Panc1 (cell line): ENCODE results near the gene DNAI2.

ENCODE experiments used
- POLR2AphosphoS5 ChIP-seq: IDR thresholded peaks from 2 replicates; pipeline ENCODE4 v1.6.1; 2012; ENCODE audit warnings: mild to moderate bottlenecking, low read depth, low read length, moderate library complexity
- TCF7L2 ChIP-seq: IDR thresholded peaks from 2 replicates; pipeline ENCODE4 v1.6.1; 2011; ENCODE audit warnings: mild to moderate bottlenecking, low read depth, low read length, inconsistent platforms
- TF ChIP-seq, protein P1 (sequence below): fragments of 450-650 bp; IDR thresholded peaks from 2 replicates; pipeline ENCODE4 v1.5.1; 2017; ENCODE audit warnings: mild to moderate bottlenecking
- TF ChIP-seq, protein P2 (sequence below), 2 experiments: IDR thresholded peaks; 2 replicates each; pipeline ENCODE4 v1.6.1; 2011 to 2012; ENCODE audit warnings: low read depth in 2 of 2, control low read depth in 1 of 2, low read length in 1 of 2, mild to moderate bottlenecking in 1 of 2, moderate library complexity in 1 of 2; ENCODE audit not compliant: insufficient read depth in 1 of 2

DNA sequence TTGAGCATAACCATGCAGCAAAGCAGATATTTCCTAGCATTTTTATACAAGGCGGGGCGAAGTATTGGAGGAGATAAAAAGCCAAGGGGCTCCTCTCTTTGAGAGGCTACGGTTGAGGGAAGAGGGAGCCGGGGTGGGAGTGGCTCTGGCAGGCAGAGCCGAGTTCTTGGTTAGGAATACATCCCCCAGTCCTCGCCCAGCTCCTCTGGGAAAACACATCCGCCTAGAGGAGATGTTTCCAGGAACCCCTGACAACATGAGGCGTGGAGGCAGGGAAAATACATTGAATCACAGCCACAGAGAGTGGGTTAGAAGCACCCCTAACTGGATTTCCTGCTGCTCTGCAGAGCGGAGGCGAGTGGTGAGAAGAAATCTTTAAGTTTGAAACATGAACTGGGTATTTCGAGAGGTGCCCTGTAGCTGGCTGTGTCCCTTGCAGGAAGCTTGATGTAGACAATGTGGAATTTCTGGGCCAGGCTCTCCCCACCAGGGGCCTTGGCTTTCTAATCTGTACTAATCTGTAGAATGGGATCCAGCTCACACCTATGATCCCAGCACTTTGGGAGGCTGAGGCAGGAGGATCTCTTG lies 33.3 kb upstream of the DNAI2 start:
- TF ChIP-seq, protein P1, sequence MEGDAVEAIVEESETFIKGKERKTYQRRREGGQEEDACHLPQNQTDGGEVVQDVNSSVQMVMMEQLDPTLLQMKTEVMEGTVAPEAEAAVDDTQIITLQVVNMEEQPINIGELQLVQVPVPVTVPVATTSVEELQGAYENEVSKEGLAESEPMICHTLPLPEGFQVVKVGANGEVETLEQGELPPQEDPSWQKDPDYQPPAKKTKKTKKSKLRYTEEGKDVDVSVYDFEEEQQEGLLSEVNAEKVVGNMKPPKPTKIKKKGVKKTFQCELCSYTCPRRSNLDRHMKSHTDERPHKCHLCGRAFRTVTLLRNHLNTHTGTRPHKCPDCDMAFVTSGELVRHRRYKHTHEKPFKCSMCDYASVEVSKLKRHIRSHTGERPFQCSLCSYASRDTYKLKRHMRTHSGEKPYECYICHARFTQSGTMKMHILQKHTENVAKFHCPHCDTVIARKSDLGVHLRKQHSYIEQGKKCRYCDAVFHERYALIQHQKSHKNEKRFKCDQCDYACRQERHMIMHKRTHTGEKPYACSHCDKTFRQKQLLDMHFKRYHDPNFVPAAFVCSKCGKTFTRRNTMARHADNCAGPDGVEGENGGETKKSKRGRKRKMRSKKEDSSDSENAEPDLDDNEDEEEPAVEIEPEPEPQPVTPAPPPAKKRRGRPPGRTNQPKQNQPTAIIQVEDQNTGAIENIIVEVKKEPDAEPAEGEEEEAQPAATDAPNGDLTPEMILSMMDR, result no peak
- TF ChIP-seq, protein P2, sequence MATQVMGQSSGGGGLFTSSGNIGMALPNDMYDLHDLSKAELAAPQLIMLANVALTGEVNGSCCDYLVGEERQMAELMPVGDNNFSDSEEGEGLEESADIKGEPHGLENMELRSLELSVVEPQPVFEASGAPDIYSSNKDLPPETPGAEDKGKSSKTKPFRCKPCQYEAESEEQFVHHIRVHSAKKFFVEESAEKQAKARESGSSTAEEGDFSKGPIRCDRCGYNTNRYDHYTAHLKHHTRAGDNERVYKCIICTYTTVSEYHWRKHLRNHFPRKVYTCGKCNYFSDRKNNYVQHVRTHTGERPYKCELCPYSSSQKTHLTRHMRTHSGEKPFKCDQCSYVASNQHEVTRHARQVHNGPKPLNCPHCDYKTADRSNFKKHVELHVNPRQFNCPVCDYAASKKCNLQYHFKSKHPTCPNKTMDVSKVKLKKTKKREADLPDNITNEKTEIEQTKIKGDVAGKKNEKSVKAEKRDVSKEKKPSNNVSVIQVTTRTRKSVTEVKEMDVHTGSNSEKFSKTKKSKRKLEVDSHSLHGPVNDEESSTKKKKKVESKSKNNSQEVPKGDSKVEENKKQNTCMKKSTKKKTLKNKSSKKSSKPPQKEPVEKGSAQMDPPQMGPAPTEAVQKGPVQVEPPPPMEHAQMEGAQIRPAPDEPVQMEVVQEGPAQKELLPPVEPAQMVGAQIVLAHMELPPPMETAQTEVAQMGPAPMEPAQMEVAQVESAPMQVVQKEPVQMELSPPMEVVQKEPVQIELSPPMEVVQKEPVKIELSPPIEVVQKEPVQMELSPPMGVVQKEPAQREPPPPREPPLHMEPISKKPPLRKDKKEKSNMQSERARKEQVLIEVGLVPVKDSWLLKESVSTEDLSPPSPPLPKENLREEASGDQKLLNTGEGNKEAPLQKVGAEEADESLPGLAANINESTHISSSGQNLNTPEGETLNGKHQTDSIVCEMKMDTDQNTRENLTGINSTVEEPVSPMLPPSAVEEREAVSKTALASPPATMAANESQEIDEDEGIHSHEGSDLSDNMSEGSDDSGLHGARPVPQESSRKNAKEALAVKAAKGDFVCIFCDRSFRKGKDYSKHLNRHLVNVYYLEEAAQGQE (IDR thresholded peaks at IDR 0.05; ENCODE audit: insufficient read depth in 1 of 2, low read depth in 2 of 2, low read length in 1 of 2), result no peak
- TF ChIP-seq POLR2AphosphoS5, result no peak
- TF ChIP-seq TCF7L2, result no peak
